GM12891 (cell line): ENCODE results near the gene ZNRD2.

Experiments
- PAX5 ChIP-seq: IDR thresholded peaks from 2 replicates; pipeline ENCODE4 v1.6.1; 2011; ENCODE audit warnings: low read length, moderate library complexity, mild to moderate bottlenecking; ENCODE audit not compliant: insufficient read depth, severe bottlenecking
- POLR2A ChIP-seq: IDR thresholded peaks from 2 replicates; pipeline ENCODE4 v1.6.1; 2011; ENCODE audit warnings: low read depth, low read length, control low read depth
- POLR2AphosphoS5 ChIP-seq: IDR thresholded peaks from 2 replicates; pipeline ENCODE4 v1.6.1; 2011; ENCODE audit warnings: low read depth, low read length, control low read depth
- SPI1 ChIP-seq: IDR thresholded peaks from 2 replicates; pipeline ENCODE4 v1.6.1; 2011; ENCODE audit warnings: low read depth, low read length, control low read depth
- TAF1 ChIP-seq: IDR thresholded peaks from 2 replicates; pipeline ENCODE4 v1.6.1; 2011; ENCODE audit warnings: low read depth, low read length, control low read depth

DNA sequence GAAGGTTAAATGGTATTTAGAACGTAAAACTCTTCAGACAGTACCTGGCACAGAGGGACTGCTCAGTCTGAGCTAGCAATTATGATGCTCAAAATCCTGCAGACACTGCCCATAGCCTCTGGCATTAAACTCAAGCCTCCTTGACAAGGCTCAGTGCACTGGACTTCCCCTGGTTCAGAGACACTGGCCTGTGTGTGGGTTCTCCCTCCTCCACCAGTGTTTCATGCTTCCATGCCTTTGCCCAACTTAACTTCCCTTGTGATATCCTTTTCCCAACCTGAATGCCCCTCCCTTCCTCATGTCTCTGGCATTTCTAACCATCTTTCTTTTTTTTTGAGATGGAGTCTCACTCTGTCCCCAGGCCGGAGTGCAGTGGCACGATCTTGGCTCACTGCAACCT, 21.2 kb upstream of the ZNRD2 start:
- TF ChIP-seq SPI1 (no peak), POLR2A (no peak), POLR2AphosphoS5 (no peak), TAF1 (no peak), PAX5 (no peak)
